Fibroblast of skin of abdomen (primary cell): Measurements from ENCODE around the gene WAC.

Experiments
- DNase-seq: peaks from one replicate; pipeline ENCODE4 v3.0.0-alpha.2; 2013

WAC gene

GRCh38 chr10:28533186-28533564, 257 bp downstream of the WAC start:
- DNase-seq = no peak

- peak; percentile 55 for DNase-seq
These were observed 820 bp downstream of the WAC start for GRCh38 chr10:28533571-28534304.

GRCh38 chr10:28535846-28536245, 2.9 kb downstream of the WAC start:
- DNase-seq = no peak

GRCh38 chr10:28538595-28538994, 5.7 kb downstream of the WAC start:
- DNase-seq = no peak

- no peak for DNase-seq
These were observed 7.2 kb downstream of the WAC start for GRCh38 chr10:28540145-28540544.

GRCh38 chr10:28541717-28542365, 8.9 kb downstream of the WAC start:
- no peak for DNase-seq

GRCh38 chr10:28542728-28543127, 9.8 kb downstream of the WAC start:
- DNase-seq = no peak

- DNase-seq = no peak
These were observed 11.1 kb downstream of the WAC start for GRCh38 chr10:28544058-28544457.

- DNase-seq = no peak
These were observed 13.2 kb downstream of the WAC start for GRCh38 chr10:28545967-28546644.

- DNase-seq = no peak
These were observed 16.0 kb downstream of the WAC start for GRCh38 chr10:28548781-28549498.

GRCh38 chr10:28551086-28551485, 18.2 kb downstream of the WAC start:
- DNase-seq = no peak

GRCh38 chr10:28552775-28553174, 19.9 kb downstream of the WAC start:
- DNase-seq = no peak

GRCh38 chr10:28554009-28554408, 21.1 kb downstream of the WAC start:
- DNase-seq = no peak

- no peak for DNase-seq
These were observed 22.0 kb downstream of the WAC start for GRCh38 chr10:28554952-28555351.

GRCh38 chr10:28555358-28555757, 22.4 kb downstream of the WAC start:
- DNase-seq = no peak

GRCh38 chr10:28556142-28556541, 23.2 kb downstream of the WAC start:
- no peak for DNase-seq

GRCh38 chr10:28558186-28558585, 25.3 kb downstream of the WAC start:
- DNase-seq = no peak

GRCh38 chr10:28558923-28559508, 26.1 kb downstream of the WAC start:
- no peak for DNase-seq

GRCh38 chr10:28559618-28560017, 26.7 kb downstream of the WAC start:
- DNase-seq = peak; percentile 31

GRCh38 chr10:28560617-28561016, 27.7 kb downstream of the WAC start:
- DNase-seq = no peak

- DNase-seq = no peak
These were observed 28.6 kb downstream of the WAC start for GRCh38 chr10:28561531-28561930.

- peak; percentile 63 for DNase-seq
These were observed 32.0 kb downstream of the WAC start for GRCh38 chr10:28564905-28565304.
